ENCODE results near the gene DNAJB12. TPM values are rescaled to one million over a fixed set of nuclear protein-coding genes. Genes with fewer than 3 reads are reported as not detected.

The DNAJB12 gene
- total RNA-seq, 1 experiment from 2014 or later: 30.9 TPM

- H3K36me3 ChIP-seq (ENCODE audit: low read depth, low read length): no peaks in the 10 kb centered on the region
- no peak overlapping the region for H3K9ac ChIP-seq (ENCODE audit: low read length)
- H3K27ac ChIP-seq (ENCODE audit: low read length): no peak overlapping the region
- POLR2A ChIA-PET (ENCODE audit: unreplicated experiment): no interaction called here
- no peaks in the 10 kb centered on the region for H3F3A ChIP-seq (ENCODE audit: low read length, unreplicated experiment)
- no peaks in the 10 kb centered on the region for H3K9me3 ChIP-seq (ENCODE audit: low read length)
- no peak overlapping the region for H3K4me2 ChIP-seq (ENCODE audit: low read length)
- no peaks in the 10 kb centered on the region for H3K79me2 ChIP-seq (ENCODE audit: low read length)
- H4K20me1 ChIP-seq (ENCODE audit: low read length): no peaks in the 10 kb centered on the region
- no TSS peak for BruUV-seq (replicated peaks)
- ATAC-seq (no peak), DNase-seq (no peak)
- no peaks in the 10 kb centered on the region for H3K27me3 ChIP-seq (ENCODE audit: low read length)
- intact Hi-C loops (cut with micrococcal nuclease): loop anchor here (2.0 kb wide), 1 partner anchor 328 kb away; the partner anchor contains the start of gene MCU
- H3K4me3 ChIP-seq (ENCODE audit: low read length): no peak overlapping the region
- H3K9me2 ChIP-seq (replicated peaks; ENCODE audit: low read length): no peaks in the 10 kb centered on the region
- peaks cover 12% of the 10 kb centered on the region for H3K4me1 ChIP-seq (ENCODE audit: insufficient read depth, low read length)
- CTCF ChIA-PET: no interaction called here
- no peak for TF ChIP-seq CTCF (conservative IDR thresholded peaks at IDR 0.05; ENCODE audit: low read depth, low read length)
- TF ChIP-seq EZH2phosphoT487 (IDR thresholded peaks at IDR 0.05; ENCODE audit: borderline replicate concordance, low read length): no peak
- TF ChIP-seq EZH2 (IDR thresholded peaks at IDR 0.05; ENCODE audit: low read length, unreplicated experiment): no peak
- H2AFZ ChIP-seq (ENCODE audit: low read length): no peak overlapping the region
Observed at GRCh38 chr10:72365106-72365895, 10.6 kb upstream of the DNAJB12 start.

GRCh38 chr10:72364239-72364777, 9.6 kb upstream of the DNAJB12 start:
- H3K27ac ChIP-seq (ENCODE audit: low read length): peak overlapping the region; percentile 26; the same call in 1 of the 2 replicates
- peak overlapping the region; percentile 65 for H2AFZ ChIP-seq (ENCODE audit: low read length)
- H3F3A ChIP-seq (ENCODE audit: low read length, unreplicated experiment): no peaks in the 10 kb centered on the region
- TF ChIP-seq CTCF (conservative IDR thresholded peaks at IDR 0.05; ENCODE audit: low read depth, low read length): peak; percentile 81
- TF ChIP-seq EZH2 (IDR thresholded peaks at IDR 0.05; ENCODE audit: low read length, unreplicated experiment): no peak
- H4K20me1 ChIP-seq (ENCODE audit: low read length): no peaks in the 10 kb centered on the region
- no peaks in the 10 kb centered on the region for H3K36me3 ChIP-seq (ENCODE audit: low read depth, low read length)
- BruUV-seq (replicated peaks): no TSS peak
- ATAC-seq: peak; percentile 98
- H3K4me2 ChIP-seq (ENCODE audit: low read length): peak overlapping the region; percentile 52
- POLR2A ChIA-PET (ENCODE audit: unreplicated experiment): interaction anchor here (0.7 kb wide), 1 partner anchor 259 kb away, joined by 3 read pairs; no protein-coding TSS in a partner anchor
- CTCF ChIA-PET: no interaction called here
- no peaks in the 10 kb centered on the region for H3K9me3 ChIP-seq (ENCODE audit: low read length)
- DNase-seq: peak; percentile 88
- H3K27me3 ChIP-seq (ENCODE audit: low read length): no peaks in the 10 kb centered on the region
- intact Hi-C loops (cut with micrococcal nuclease): loop anchor here (1.0 to 2.0 kb wide), 3 partner anchors 328 to 511 kb away; partner anchors contain the start of gene MCU
- H3K4me1 ChIP-seq (ENCODE audit: insufficient read depth, low read length): peaks cover 12% of the 10 kb centered on the region
- no peak overlapping the region; the same call in 1 of the 2 replicates for H3K4me3 ChIP-seq (ENCODE audit: low read length)
- H3K9me2 ChIP-seq (replicated peaks; ENCODE audit: low read length): no peaks in the 10 kb centered on the region
- H3K79me2 ChIP-seq (ENCODE audit: low read length): no peaks in the 10 kb centered on the region
- H3K9ac ChIP-seq (ENCODE audit: low read length): 0 out of 2 replicates have a peak overlapping the region, but pooled peaks have one; percentile 3

- H3K36me3 ChIP-seq (ENCODE audit: low read depth, low read length): no peaks in the 10 kb centered on the region
- H3K27ac ChIP-seq (ENCODE audit: low read length): no peak overlapping the region
- no TSS peak for BruUV-seq (replicated peaks)
- no peaks in the 10 kb centered on the region for H3F3A ChIP-seq (ENCODE audit: low read length, unreplicated experiment)
- no peak for ATAC-seq
- DNase-seq: no peak
- H3K9ac ChIP-seq (ENCODE audit: low read length): no peak overlapping the region
- no peaks in the 10 kb centered on the region for H3K9me3 ChIP-seq (ENCODE audit: low read length)
- H3K4me3 ChIP-seq (ENCODE audit: low read length): no peak overlapping the region
- no peak overlapping the region for H3K4me2 ChIP-seq (ENCODE audit: low read length)
- no peaks in the 10 kb centered on the region for H3K27me3 ChIP-seq (ENCODE audit: low read length)
- H3K79me2 ChIP-seq (ENCODE audit: low read length): peaks cover 23% of the 10 kb centered on the region
- intact Hi-C loops (cut with micrococcal nuclease): no loop called here
- ChIA-PET POLR2A (ENCODE audit: unreplicated experiment) (no interaction called here), CTCF (no interaction called here)
- H3K4me1 ChIP-seq (ENCODE audit: insufficient read depth, low read length): peaks cover 9% of the 10 kb centered on the region
- no peaks in the 10 kb centered on the region for H4K20me1 ChIP-seq (ENCODE audit: low read length)
- H2AFZ ChIP-seq (ENCODE audit: low read length): no peak overlapping the region
- TF ChIP-seq EZH2phosphoT487 (IDR thresholded peaks at IDR 0.05; ENCODE audit: borderline replicate concordance, low read length): no peak
- no peak for TF ChIP-seq EZH2 (IDR thresholded peaks at IDR 0.05; ENCODE audit: low read length, unreplicated experiment)
- no peak for TF ChIP-seq CTCF (conservative IDR thresholded peaks at IDR 0.05; ENCODE audit: low read depth, low read length)
- H3K9me2 ChIP-seq (replicated peaks; ENCODE audit: low read length): no peaks in the 10 kb centered on the region
Observed at GRCh38 chr10:72356987-72357386, 2.3 kb upstream of the DNAJB12 start.
